ENCODE results near the gene RBBP9.

The RBBP9 gene

GRCh38 chr20:18496740-18497592 lies at the start of gene RBBP9:
Gene RBBP9 (minus strand): TSS chr20:18497225. CDS start chr20:18497167, 58 bp downstream.
- Histone ChIP-seq H3K4me1 (peaks cover 9 to 20% (median 13%) of the 10 kb centered on the region in 10 experiments), H3K9me3 (replicated peaks in 1 of 11) (no peaks in the 10 kb centered on the region; a peak in 3 of 22 replicates), H3K27me3 (no peaks in the 10 kb centered on the region), H3K36me3 (peaks cover 14 to 22% (median 18%) of the 10 kb centered on the region in 11 experiments), H3K9ac (peak within 1 kb of the TSS; percentile 75 to 87 (median 80)), H3K27ac (peak within 1 kb of the TSS; percentile 22 to 69 (median 48); a peak in 19 of 22 replicates), H3K4me2 (peak within 1 kb of the TSS; percentile 68 to 92 (median 85)), H4K20me1 (no peaks in the 10 kb centered on the region), H3K4me3 (peak within 1 kb of the TSS; percentile 71 to 92 (median 82))
- no peak for TF ChIP-seq Cebpa-rat (IDR thresholded peaks at IDR 0.05)

- no peak for TF ChIP-seq Cebpa-rat (IDR thresholded peaks at IDR 0.05)
- Histone ChIP-seq H3K4me2 (no peak overlapping the region), H4K20me1 (peaks cover 0 to 8% (median 0%) of the 10 kb centered on the region in 11 experiments; a peak in 1 of 22 replicates), H3K4me1 (no peaks in the 10 kb centered on the region), H3K27ac (no peak overlapping the region), H3K27me3 (no peaks in the 10 kb centered on the region), H3K9ac (no peak overlapping the region), H3K36me3 (peaks cover 88 to 98% (median 95%) of the 10 kb centered on the region in 11 experiments), H3K9me3 (replicated peaks in 1 of 11) (no peaks in the 10 kb centered on the region), H3K4me3 (no peak overlapping the region)
Observed at GRCh38 chr20:18545566-18545965, 48.5 kb upstream of the RBBP9 start.

- Histone ChIP-seq H3K4me3 (no peak overlapping the region), H3K4me1 (no peaks in the 10 kb centered on the region), H3K36me3 (peaks cover 84 to 95% (median 90%) of the 10 kb centered on the region in 11 experiments), H3K9me3 (replicated peaks in 1 of 11) (no peaks in the 10 kb centered on the region), H4K20me1 (peaks cover 0 to 8% (median 0%) of the 10 kb centered on the region in 11 experiments; a peak in 1 of 22 replicates), H3K27me3 (no peaks in the 10 kb centered on the region), H3K9ac (no peak overlapping the region), H3K4me2 (no peak overlapping the region), H3K27ac (no peak overlapping the region)
- TF ChIP-seq Cebpa-rat (IDR thresholded peaks at IDR 0.05) = no peak
Observed at GRCh38 chr20:18543932-18544331, 46.9 kb upstream of the RBBP9 start.

- Histone ChIP-seq H3K4me1 (no peaks in the 10 kb centered on the region), H3K27me3 (no peaks in the 10 kb centered on the region), H3K4me3 (no peak overlapping the region), H3K9me3 (replicated peaks in 1 of 11) (no peaks in the 10 kb centered on the region), H3K9ac (no peak overlapping the region), H3K36me3 (peaks cover 83 to 95% (median 88%) of the 10 kb centered on the region in 11 experiments), H3K27ac (no peak overlapping the region), H4K20me1 (peaks cover 0 to 8% (median 0%) of the 10 kb centered on the region in 11 experiments; a peak in 1 of 22 replicates), H3K4me2 (no peak overlapping the region)
- TF ChIP-seq Cebpa-rat (IDR thresholded peaks at IDR 0.05) = no peak
Observed at GRCh38 chr20:18543216-18543615, 46.2 kb upstream of the RBBP9 start.

- Histone ChIP-seq H3K4me2 (no peak overlapping the region), H3K27me3 (no peaks in the 10 kb centered on the region), H3K27ac (no peak overlapping the region), H3K36me3 (peaks cover 76 to 91% (median 86%) of the 10 kb centered on the region in 11 experiments), H4K20me1 (peaks cover 0 to 8% (median 0%) of the 10 kb centered on the region in 11 experiments; a peak in 1 of 22 replicates), H3K9me3 (replicated peaks in 1 of 11) (peaks cover 0 to 3% (median 0%) of the 10 kb centered on the region in 11 experiments; a peak in 3 of 22 replicates), H3K4me1 (no peaks in the 10 kb centered on the region), H3K4me3 (no peak overlapping the region), H3K9ac (no peak overlapping the region)
- no peak for TF ChIP-seq Cebpa-rat (IDR thresholded peaks at IDR 0.05)
Observed at GRCh38 chr20:18541741-18542140, 44.7 kb upstream of the RBBP9 start.

GRCh38 chr20:18537651-18538050 lies 40.6 kb upstream of the RBBP9 start:
- H3K4me3 ChIP-seq = no peak overlapping the region
- no peak overlapping the region for H3K27ac ChIP-seq
- H3K27me3 ChIP-seq = no peaks in the 10 kb centered on the region
- no peaks in the 10 kb centered on the region; a peak in 1 of 22 replicates for H4K20me1 ChIP-seq
- TF ChIP-seq Cebpa-rat (IDR thresholded peaks at IDR 0.05) = no peak
- peaks cover 0 to 5% (median 0%) of the 10 kb centered on the region in 11 experiments; a peak in 3 of 22 replicates for H3K9me3 ChIP-seq (replicated peaks in 1 of 11)
- H3K4me1 ChIP-seq = no peaks in the 10 kb centered on the region
- no peak overlapping the region for H3K4me2 ChIP-seq
- no peak overlapping the region for H3K9ac ChIP-seq
- H3K36me3 ChIP-seq = peaks cover 76 to 91% (median 84%) of the 10 kb centered on the region in 11 experiments

GRCh38 chr20:18533978-18534644 lies 37.1 kb upstream of the RBBP9 start:
- peaks cover 0 to 7% (median 0%) of the 10 kb centered on the region in 11 experiments; a peak in 2 of 22 replicates for H4K20me1 ChIP-seq
- no peak for TF ChIP-seq Cebpa-rat (IDR thresholded peaks at IDR 0.05)
- peaks cover 80 to 93% (median 89%) of the 10 kb centered on the region in 11 experiments for H3K36me3 ChIP-seq

GRCh38 chr20:18533491-18533890 lies 36.5 kb upstream of the RBBP9 start:
- Histone ChIP-seq H3K27me3 (no peaks in the 10 kb centered on the region), H3K4me2 (no peak overlapping the region), H3K27ac (no peak overlapping the region), H3K4me1 (no peaks in the 10 kb centered on the region), H3K9me3 (replicated peaks in 1 of 11) (peaks cover 0 to 5% (median 0%) of the 10 kb centered on the region in 11 experiments; a peak in 3 of 22 replicates), H4K20me1 (peaks cover 0 to 13% (median 0%) of the 10 kb centered on the region in 11 experiments; a peak in 2 of 22 replicates), H3K9ac (no peak overlapping the region), H3K36me3 (peaks cover 86 to 94% (median 92%) of the 10 kb centered on the region in 11 experiments), H3K4me3 (no peak overlapping the region)
- TF ChIP-seq Cebpa-rat (IDR thresholded peaks at IDR 0.05) = no peak

More at GRCh38 chr20:18533978-18534644, 37.1 kb upstream of the RBBP9 start:
- no peak overlapping the region for H3K4me3 ChIP-seq
- H3K9me3 ChIP-seq (replicated peaks in 1 of 11) = peaks cover 0 to 5% (median 0%) of the 10 kb centered on the region in 11 experiments; a peak in 3 of 22 replicates
- H3K27me3 ChIP-seq = no peaks in the 10 kb centered on the region
- H3K4me1 ChIP-seq = no peaks in the 10 kb centered on the region
- H3K9ac ChIP-seq = no peak overlapping the region
- H3K4me2 ChIP-seq = no peak overlapping the region
- H3K27ac ChIP-seq = no peak overlapping the region

GRCh38 chr20:18532626-18533025 lies 35.6 kb upstream of the RBBP9 start:
- Histone ChIP-seq H3K9me3 (replicated peaks in 1 of 11) (peaks cover 0 to 5% (median 0%) of the 10 kb centered on the region in 11 experiments; a peak in 3 of 22 replicates), H3K27me3 (no peaks in the 10 kb centered on the region), H3K36me3 (peaks cover 90 to 95% (median 93%) of the 10 kb centered on the region in 11 experiments), H3K4me3 (no peak overlapping the region), H4K20me1 (peaks cover 0 to 18% (median 0%) of the 10 kb centered on the region in 11 experiments; a peak in 1 of 22 replicates), H3K4me2 (no peak overlapping the region), H3K4me1 (no peaks in the 10 kb centered on the region), H3K27ac (no peak overlapping the region), H3K9ac (no peak overlapping the region)
- TF ChIP-seq Cebpa-rat (IDR thresholded peaks at IDR 0.05) = no peak
